K562 (cell line): Measurements from ENCODE around the gene ARF1. TPM values are rescaled to one million over a fixed set of nuclear protein-coding genes. Genes with fewer than 3 reads are reported as not detected.
A peak's percentile ranks its signal among the peaks of the same experiment; 100 is the strongest.

Experiments
- ATAC-seq: fragments of 200-7000 bp; cut with Tn5 transposase; 3 replicates; pipeline ENCODE4 v1.9.1; 2020; ENCODE audit warnings: moderate library complexity
- BruUV-seq: library from RNA; stranded (reverse); fragments of 400-500 nt; replicated peaks from 2 replicates; lab custom pipeline; 2021; lab: Mats Ljungman, UMichigan
- CTCF ChIA-PET: fragments of 300-600 bp; formaldehyde crosslinking; extraction: SDS; loops from one replicate; lab custom pipeline; 2021; ENCODE audit warnings: low intra/inter-chr PET ratio; lab: Yijun Ruan, JAX
- POLR2A ChIA-PET: fragments of 300-600, 350-650 bp; sonication (Branson Sonifier 250); formaldehyde crosslinking; extraction: SDS; loops from one replicate; lab custom pipeline; 2021; ENCODE audit warnings: antibody characterized with exemption, inconsistent platforms; lab: Yijun Ruan, JAX
- DNase-seq, 4 experiments: peaks; one replicate each; pipeline versions ENCODE4 v3.0.0 to v3.0.0-alpha.2; 2011 to 2018; ENCODE audit warnings: low spot score in 3 of 4, mixed read lengths in 3 of 4; ENCODE audit errors: extremely low read depth in 1 of 4
- FAIRE-seq: peaks from 2 replicates; lab custom pipeline; 2011; peaks lifted over from hg19 to GRCh38; lab: Jason Lieb, UNC
- H2AFZ ChIP-seq: 2 replicates; pipeline ENCODE4 v1.6.0; 2011; ENCODE audit warnings: low read depth, low read length, control low read depth, inconsistent platforms
- H3K27ac ChIP-seq: fragments of 200-600 bp; 3 replicates; pipeline ENCODE4 v1.8.0; 2011; ENCODE audit warnings: low read depth, mild to moderate bottlenecking, control low read depth, inconsistent platforms, low read length, moderate library complexity, mixed read lengths; ENCODE audit errors: extremely low read depth
- H3K27me3 ChIP-seq, 2 experiments: fragments of 300-600 bp in 1 of 2; 2 replicates in 1 of 2; 3 replicates in 1 of 2; pipeline versions ENCODE4 v1.6.0 to v1.8.0; 2011; ENCODE audit warnings: inconsistent platforms in 2 of 2, low read length in 2 of 2, mild to moderate bottlenecking in 1 of 2, mixed read lengths in 1 of 2, moderate library complexity in 1 of 2; ENCODE audit not compliant: control insufficient read depth in 2 of 2, insufficient read depth in 2 of 2
- H3K36me3 ChIP-seq: fragments of 300-600 bp; 3 replicates; pipeline ENCODE4 v1.8.0; 2011; ENCODE audit warnings: mild to moderate bottlenecking, low read length, inconsistent platforms; ENCODE audit not compliant: control insufficient read depth, insufficient read depth
- H3K4me1 ChIP-seq, 2 experiments: fragments of 200-600 bp in 1 of 2; replicated peaks in 1 of 2; 2 replicates in 1 of 2; 3 replicates in 1 of 2; pipeline versions ENCODE4 v1.5.1 to v1.8.0; 2011; ENCODE audit warnings: inconsistent platforms in 2 of 2, low read length in 2 of 2, mild to moderate bottlenecking in 1 of 2, mixed read lengths in 1 of 2, moderate library complexity in 1 of 2; ENCODE audit not compliant: control insufficient read depth in 2 of 2, insufficient read depth in 2 of 2
- H3K4me2 ChIP-seq: 2 replicates; pipeline ENCODE4 v1.6.1; 2011; ENCODE audit warnings: low read length, control low read depth, inconsistent platforms, mixed read lengths; ENCODE audit not compliant: insufficient read depth
- H3K4me3 ChIP-seq: fragments of 200-600 bp; sonication (generic), shearing (Covaris generic); 2 replicates; pipeline ENCODE4 v1.5.1; 2016; ENCODE audit warnings: control low read depth, inconsistent platforms
- H3K79me2 ChIP-seq: fragments of 200-600 bp; 3 replicates; pipeline ENCODE4 v1.8.0; 2011; ENCODE audit warnings: low read length, inconsistent platforms; ENCODE audit not compliant: control insufficient read depth, insufficient read depth
- H3K9ac ChIP-seq, 2 experiments: 2 replicates each; pipeline versions ENCODE4 v1.6.0 to v1.6.1; 2011; ENCODE audit warnings: low read depth in 2 of 2, low read length in 2 of 2, control low read depth in 1 of 2, inconsistent platforms in 1 of 2, mild to moderate bottlenecking in 1 of 2, mixed read lengths in 1 of 2; ENCODE audit not compliant: insufficient read depth in 1 of 2
- H3K9me1 ChIP-seq: one replicate; pipeline ENCODE4 v1.6.0; 2011; ENCODE audit warnings: inconsistent platforms, mild to moderate bottlenecking, low read length, moderate library complexity; ENCODE audit not compliant: control insufficient read depth, insufficient read depth
- H3K9me3 ChIP-seq: replicated peaks from 2 replicates; pipeline ENCODE4 v1.5.1; 2011; ENCODE audit warnings: low read depth, low read length, inconsistent platforms; ENCODE audit not compliant: control insufficient read depth, insufficient read depth
- H4K20me1 ChIP-seq: replicated peaks from 2 replicates; pipeline ENCODE4 v1.6.1; 2011; ENCODE audit warnings: low read length, inconsistent platforms, mixed read lengths; ENCODE audit not compliant: control insufficient read depth, insufficient read depth
- CEBPB ChIP-seq: fragments of 450-650 bp; IDR thresholded peaks from 2 replicates; pipeline ENCODE4 v1.6.1; 2016; ENCODE audit warnings: missing genetic modification characterization, missing compliant biosample characterization
- ELF2 ChIP-seq: fragments of 250-450 bp; sonication (Bioruptor Pico); IDR thresholded peaks from 2 replicates; pipeline ENCODE4 v1.5.0; 2021; ENCODE audit warnings: mild to moderate bottlenecking
- ESRRA ChIP-seq: fragments of 450-650 bp; IDR thresholded peaks from 2 replicates; pipeline ENCODE4 v1.6.1; 2014; ENCODE audit warnings: low read depth, mild to moderate bottlenecking, moderate library complexity, borderline replicate concordance
- FOXA1 ChIP-seq: fragments of 450-650 bp; IDR thresholded peaks from 2 replicates; pipeline ENCODE4 v1.6.1; 2016; ENCODE audit warnings: mild to moderate bottlenecking, borderline replicate concordance
- JUND ChIP-seq, 2 experiments: IDR thresholded peaks; 2 replicates in 1 of 2; 3 replicates in 1 of 2; pipeline ENCODE4 v1.6.1; 2011; ENCODE audit warnings: borderline replicate concordance in 2 of 2, low read depth in 2 of 2, low read length in 2 of 2, improper control_type of control experiment in 1 of 2, missing biosample characterization in 1 of 2, missing genetic modification characterization in 1 of 2, missing genetic modification reagents in 1 of 2
- MTA2 ChIP-seq: fragments of 450-650 bp; IDR thresholded peaks from 2 replicates; pipeline ENCODE4 v1.6.1; 2016; ENCODE audit warnings: low read depth
- NR2C1 ChIP-seq, 2 experiments: fragments of 450-650 bp; IDR thresholded peaks; 2 replicates each; pipeline ENCODE4 v1.6.1; 2017; ENCODE audit warnings: mild to moderate bottlenecking in 2 of 2, antibody characterized with exemption in 1 of 2, inconsistent platforms in 1 of 2, missing compliant biosample characterization in 1 of 2, missing genetic modification characterization in 1 of 2
- NR2C2 ChIP-seq, 2 experiments: fragments of 200-800 bp in 1 of 2; sonication (Bioruptor generic) in 1 of 2; sonication (generic) in 1 of 2; formaldehyde crosslinking in 1 of 2; IDR thresholded peaks; 2 replicates each; pipeline versions ENCODE4 v1.6.1 to v1.8.0; 2016 to 2022; ENCODE audit warnings: mild to moderate bottlenecking in 1 of 2, missing compliant biosample characterization in 1 of 2, missing genetic modification characterization in 1 of 2, missing genetic modification reagents in 1 of 2
- SMAD1 ChIP-seq: fragments of 150-350 bp; IDR thresholded peaks from 2 replicates; pipeline ENCODE4 v1.6.1; 2014; ENCODE audit warnings: low read length, low read depth; ENCODE audit not compliant: partially characterized antibody
- WGBS: fragments of 100-300 bp; shearing (Covaris generic); methylation state at CpG from one replicate; pipeline ENCODE4 v1.1.6; 2016; ENCODE audit warnings: low coverage, mixed read lengths; ENCODE audit not compliant: insufficient coverage; ENCODE audit errors: missing lambda C conversion rate; 5-methylcytosine and 5-hydroxymethylcytosine counted together
- in situ Hi-C: fragments of 300-500 bp; cut with MboI; formaldehyde crosslinking; loops from 4 replicates; pipeline ENCODE4 v1.15.0; 2018; ENCODE audit warnings: inconsistent platforms, mixed read lengths
- intact Hi-C: fragments of 100-400 bp; cut with micrococcal nuclease; formaldehyde crosslinking; loops from 2 replicates; pipeline ENCODE4 v1.14.2; 2022
- polyA plus RNA-seq, 8 experiments: library from polyadenylated mRNA; depleted of rRNA in 4 of 8; stranded (reverse) in 5 of 8; unstranded in 3 of 8; fragments of >200 nt; fragmentation: Nextera tagmentation in 2 of 8; fragmentation: Illumina TruSeq in 1 of 8; extraction: Ambion mirVana in 2 of 8; extraction: Trizol in 1 of 8; gene quantifications; 2 replicates each; pipeline versions ENCODE4 v1.2.1 to v1.2.3, GENCODE V29; 2011 to 2014; ENCODE audit warnings: inconsistent platforms in 1 of 8, missing spikeins in 1 of 8
- total RNA-seq, 7 experiments: library from RNA; depleted of rRNA in 6 of 7; stranded (reverse); fragments of >200 nt in 6 of 7; fragmentation: Illumina TruSeq in 2 of 7; extraction: Trizol in 2 of 7; gene quantifications; 2 replicates each; pipeline versions ENCODE4 v1.2.1 to v1.2.3, GENCODE V29; 2011 to 2021; ENCODE audit warnings: low replicate concordance in 1 of 7

The ARF1 gene
- total and polyA plus RNA-seq, 9 of the 15 experiments (the other 6 are each of a cell fraction or from before 2014, with no cell fraction given): 69.8 to 593 (median 325) TPM

DNA sequence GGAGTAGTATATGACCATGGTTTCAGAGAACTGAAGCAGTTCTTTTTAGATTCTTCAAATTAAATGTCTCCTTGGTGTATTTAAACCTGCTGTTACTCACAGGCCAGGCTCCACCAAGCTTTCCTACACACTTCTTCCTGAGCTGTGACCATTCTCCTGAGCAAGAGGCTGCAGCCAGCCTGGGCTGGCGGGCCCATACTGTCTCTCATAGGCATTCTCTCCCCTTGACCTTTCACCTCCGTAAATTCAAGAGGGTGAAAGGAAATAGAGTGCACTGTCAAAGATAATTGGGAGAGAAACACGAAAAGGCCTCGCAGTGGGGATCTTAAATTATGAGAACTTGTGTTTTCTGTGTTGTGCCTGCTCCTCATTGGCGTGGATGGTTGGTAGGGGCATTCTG is 2.3 kb downstream of the ARF1 start:
- no peak for FAIRE-seq
- H3K9ac ChIP-seq: peak overlapping the region; percentile 67 to 99; a peak in 3 of 4 replicates

More for the DNA sequence above, 2.3 kb downstream of the ARF1 start:
- Histone ChIP-seq H4K20me1 (peaks cover 70% of the 10 kb centered on the region), H3K4me2 (peak overlapping the region; percentile 100), H3K9me3 (no peaks in the 10 kb centered on the region), H2AFZ (no peak overlapping the region), H3K79me2 (peaks cover 92% of the 10 kb centered on the region), H3K27ac (peak overlapping the region; percentile 98), H3K4me1 (peaks cover 45 to 63% of the 10 kb centered on the region in 2 experiments; a peak in 4 of 5 replicates), H3K27me3 (no peaks in the 10 kb centered on the region), H3K9me1 (peaks cover 47% of the 10 kb centered on the region), H3K4me3 (peak overlapping the region; percentile 96), H3K36me3 (peaks cover 63% of the 10 kb centered on the region)
- ChIA-PET POLR2A (interaction anchor here (0.6 to 4.3 kb wide), 13 partner anchors 8 to 370 kb away, joined by 3 to 36 read pairs (median 5); partner anchors contain the start of gene MRPL55), CTCF (no interaction called here)
- BruUV-seq: no TSS peak
- WGBS: 8% methylated on average over 5 of the region's 5 CpGs
- TF ChIP-seq NR2C1 (IDR thresholded peaks at IDR 0.05): peak; percentile 71; the same call in 1 of the 2 replicates
- TF ChIP-seq NR2C1 (tag; IDR thresholded peaks at IDR 0.05): peak; percentile 76
- no peak for TF ChIP-seq NR2C2 (CRISPR knock-in tag; IDR thresholded peaks at IDR 0.05)
- TF ChIP-seq NR2C2 (tag; IDR thresholded peaks at IDR 0.05): peak; percentile 75; the same call in 1 of the 2 replicates
- TF ChIP-seq SMAD1: peak; percentile 5
- TF ChIP-seq MTA2: no peak
- no peak for TF ChIP-seq JUND (IDR thresholded peaks at IDR 0.05; ENCODE audit: borderline replicate concordance, low read depth, low read length)
- TF ChIP-seq JUND (tag; IDR thresholded peaks at IDR 0.05; ENCODE audit: borderline replicate concordance, low read depth, low read length): 0 out of 3 replicates have a peak, but pooled peaks have one; percentile 4
- TF ChIP-seq ELF2 (CRISPR knock-in tag): 0 out of 2 replicates have a peak, but pooled peaks have one; percentile 16
- TF ChIP-seq FOXA1: no peak
- 0 out of 2 replicates have a peak, but pooled peaks have one; percentile 9 for TF ChIP-seq ESRRA
- TF ChIP-seq CEBPB (tag): 0 out of 2 replicates have a peak, but pooled peaks have one; percentile 52
- in situ Hi-C loops (no loop called here), intact Hi-C loops (loop anchor here (2.0 kb wide), 2 partner anchors 16 to 56 kb away; partner anchors contain the start of gene GUK1)
- ATAC-seq: no peak
- peak in 1 of 4 experiments; percentile 46 for DNase-seq
